DMS114 treated with DMSO at 0.1 percent for 48 hours (cell line): ENCODE measurements around the gene TMIGD2.

Experiments
- DNase-seq: peaks from one replicate; lab custom pipeline; 2025; ENCODE audit not compliant: unreplicated experiment; lab: John Stamatoyannopoulos, UW

TMIGD2 gene

DNA sequence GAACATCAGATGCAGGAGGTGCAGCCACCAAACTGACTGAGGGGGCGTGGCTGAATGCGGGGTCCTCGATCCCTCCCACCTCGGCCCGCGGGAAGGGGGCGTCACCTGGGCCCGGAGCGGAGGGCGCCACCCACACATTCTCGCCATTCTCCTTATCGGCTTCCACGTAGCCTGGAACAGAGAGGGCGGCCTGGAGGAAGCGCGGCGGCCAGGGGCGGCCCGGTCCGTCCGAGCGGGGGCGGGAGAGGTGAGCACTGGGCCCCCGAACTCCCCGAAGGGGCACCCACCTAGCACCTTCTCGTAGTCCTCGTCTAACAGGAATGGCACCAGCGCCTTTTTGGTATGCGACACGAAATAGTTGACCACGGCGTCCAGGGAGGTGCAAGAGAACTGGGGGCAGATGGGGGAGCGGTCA, 24.7 kb upstream of the TMIGD2 start:
- no peak for DNase-seq

DNA sequence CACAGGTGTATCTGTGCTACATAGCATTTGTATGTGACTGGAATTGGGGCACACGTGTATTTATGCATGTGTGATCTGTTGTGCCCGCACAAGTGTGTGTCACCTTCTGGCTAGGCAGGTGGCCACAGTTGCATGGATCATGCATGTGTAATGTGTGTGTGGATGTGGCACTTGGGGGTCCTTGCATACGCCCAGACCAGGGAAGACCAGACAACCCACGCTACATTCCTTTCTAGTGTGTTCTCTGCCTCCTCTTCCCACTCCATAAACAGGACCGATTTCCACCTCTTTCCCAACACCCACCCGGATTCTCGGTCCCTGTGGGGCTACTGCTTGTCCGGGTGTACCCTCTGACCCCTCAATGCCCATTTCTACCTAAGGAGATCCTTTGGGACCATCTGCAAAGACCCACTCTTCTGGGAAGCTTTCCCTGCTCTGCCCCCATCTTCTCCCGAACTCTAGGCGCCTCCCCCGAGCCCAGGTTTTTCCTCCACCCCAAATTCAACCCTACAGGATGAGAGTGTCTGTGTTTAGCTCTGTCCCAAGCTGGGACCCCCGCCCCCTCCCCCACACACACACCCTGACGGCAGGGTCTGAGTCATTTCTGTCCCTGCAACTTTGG, 24.1 kb upstream of the TMIGD2 start:
- no peak for DNase-seq

DNA sequence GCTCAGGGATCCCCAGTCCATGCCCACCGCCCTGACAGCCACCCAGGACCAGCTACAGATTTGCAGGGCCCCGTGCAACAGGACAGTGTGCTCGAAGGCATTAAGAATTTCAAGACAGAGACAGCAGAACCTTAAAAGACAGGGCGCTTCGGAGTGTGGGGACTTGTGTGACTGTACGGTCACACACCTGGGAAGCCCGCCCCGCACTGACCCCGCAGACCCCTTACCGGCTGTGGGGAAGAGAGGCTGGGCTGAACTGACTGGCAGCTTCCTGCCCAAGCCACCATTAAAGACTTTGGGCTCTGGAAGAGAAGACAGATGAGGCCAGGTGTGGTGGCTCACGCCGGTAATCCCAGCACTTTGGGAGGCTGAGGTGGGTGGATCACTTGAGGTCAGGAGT, 22.0 kb upstream of the TMIGD2 start:
- DNase-seq: no peak

DNA sequence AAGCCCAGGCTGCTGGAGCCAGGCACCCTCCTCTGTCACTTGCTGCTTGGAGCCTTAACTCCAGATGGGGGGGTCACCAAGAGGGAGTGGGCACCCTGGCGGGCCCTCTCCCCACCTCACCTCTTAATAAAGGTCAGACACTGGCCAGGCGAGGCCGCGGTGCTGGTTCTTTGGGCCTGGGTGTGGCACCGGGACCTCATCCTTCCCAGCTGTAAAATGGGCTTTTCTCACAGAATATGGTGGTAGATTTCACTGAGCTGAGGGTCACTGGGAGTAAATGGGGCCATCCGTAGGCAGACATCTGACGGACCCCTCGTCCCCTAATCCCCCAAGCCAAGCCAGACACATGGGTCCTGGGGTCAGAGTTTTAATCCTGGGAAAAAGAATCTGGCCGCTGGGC, 21.5 kb upstream of the TMIGD2 start:
- DNase-seq: no peak

DNA sequence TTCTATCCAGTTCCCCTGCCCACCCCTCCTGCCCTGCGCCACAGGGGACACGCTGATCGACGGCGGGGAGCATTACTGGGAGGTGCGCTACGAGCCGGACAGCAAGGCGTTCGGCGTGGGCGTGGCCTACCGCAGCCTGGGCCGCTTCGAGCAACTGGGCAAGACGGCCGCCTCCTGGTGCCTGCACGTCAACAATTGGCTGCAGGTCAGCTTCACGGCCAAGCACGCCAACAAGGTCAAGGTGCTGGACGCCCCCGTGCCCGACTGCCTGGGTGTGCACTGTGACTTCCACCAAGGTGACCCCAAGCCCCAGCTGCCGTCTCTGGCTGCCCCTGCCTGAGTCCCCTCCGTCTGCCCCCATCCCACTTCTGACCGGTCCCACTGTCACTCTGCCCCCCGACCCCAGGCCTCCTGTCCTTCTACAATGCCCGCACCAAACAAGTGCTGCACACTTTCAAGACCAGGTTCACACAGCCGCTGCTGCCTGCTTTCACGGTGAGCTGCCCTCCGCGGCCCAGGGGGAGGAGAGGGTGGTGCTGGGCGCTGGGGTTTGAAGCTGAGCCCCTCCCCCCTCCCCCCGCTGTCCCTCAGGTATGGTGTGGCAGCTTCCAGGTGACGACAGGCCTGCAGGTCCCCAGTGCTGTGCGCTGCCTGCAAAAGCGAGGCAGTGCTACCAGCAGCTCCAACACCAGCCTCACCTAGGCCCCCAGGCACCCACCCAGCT, 20.9 kb upstream of the TMIGD2 start:
- DNase-seq: no peak

DNA sequence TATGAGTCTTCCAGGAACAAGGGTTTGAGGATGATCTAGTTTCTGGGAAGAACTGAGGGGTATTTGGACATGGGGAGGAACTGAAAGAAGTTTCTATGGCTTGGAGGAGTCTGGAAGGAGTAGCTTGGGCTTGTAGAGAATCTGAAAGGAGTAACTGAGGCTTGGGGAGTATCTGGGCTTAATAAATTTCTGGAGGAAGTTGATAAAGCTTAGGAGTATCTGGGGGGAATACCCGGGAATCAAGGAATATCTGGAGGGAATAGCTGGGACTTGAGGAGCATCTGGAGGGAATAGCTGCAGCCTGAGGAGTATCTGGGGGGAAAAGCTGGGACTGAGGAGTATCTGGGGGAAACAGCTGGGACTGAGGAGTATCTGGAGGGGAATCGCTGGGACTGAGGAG, 18.2 kb upstream of the TMIGD2 start:
- no peak for DNase-seq

DNA sequence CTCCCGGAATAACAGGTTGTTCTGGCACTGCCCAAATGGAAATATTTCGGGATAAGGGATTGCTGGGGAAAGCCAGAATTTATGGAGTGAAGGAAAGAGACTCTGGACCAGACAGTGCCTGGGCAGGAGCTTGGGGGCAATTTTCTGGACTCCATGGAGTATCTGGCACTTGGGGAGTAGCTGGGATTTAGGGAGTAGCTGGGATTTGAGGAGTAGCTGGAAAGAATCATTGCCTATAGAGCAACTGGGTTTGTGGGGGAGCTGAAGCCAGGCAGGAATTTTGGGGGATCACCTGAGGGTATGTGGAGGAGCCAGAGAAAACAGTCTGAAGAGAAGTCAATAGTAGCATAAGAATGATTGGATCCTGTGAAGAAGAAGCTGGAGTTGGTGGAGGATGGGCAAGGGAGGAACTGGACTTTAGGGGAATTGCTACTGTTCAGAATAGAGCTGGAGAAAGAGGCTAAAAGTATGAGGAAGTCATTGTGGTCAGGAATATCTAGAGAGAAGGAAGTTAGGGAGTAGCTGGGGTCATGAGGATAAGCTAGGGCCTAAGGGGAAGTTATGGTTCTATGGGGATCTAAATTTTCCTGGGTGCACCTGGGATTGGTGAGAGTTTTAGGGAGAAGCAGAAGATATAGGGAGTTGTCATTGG, 17.0 kb upstream of the TMIGD2 start:
- DNase-seq: no peak

DNA sequence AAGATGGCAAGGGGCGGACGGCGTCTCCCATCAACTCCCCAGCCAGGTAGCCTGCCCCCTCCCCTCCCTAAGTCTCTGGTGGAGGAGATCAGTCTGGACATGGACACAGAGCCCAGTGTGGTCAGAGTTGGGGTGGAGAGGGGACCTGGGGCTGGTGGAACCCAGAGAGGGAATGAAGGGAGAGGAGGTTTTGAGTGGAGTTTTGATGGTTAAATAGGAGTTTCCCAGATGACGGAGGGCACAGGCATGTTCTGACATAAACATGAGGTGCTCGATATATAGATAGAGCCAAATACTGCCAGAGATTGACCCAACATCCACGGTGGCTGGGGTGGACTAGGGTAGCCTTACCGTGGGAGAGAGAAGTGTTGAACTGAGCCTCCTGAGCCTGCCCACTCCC, 16.3 kb upstream of the TMIGD2 start:
- no peak for DNase-seq

DNA sequence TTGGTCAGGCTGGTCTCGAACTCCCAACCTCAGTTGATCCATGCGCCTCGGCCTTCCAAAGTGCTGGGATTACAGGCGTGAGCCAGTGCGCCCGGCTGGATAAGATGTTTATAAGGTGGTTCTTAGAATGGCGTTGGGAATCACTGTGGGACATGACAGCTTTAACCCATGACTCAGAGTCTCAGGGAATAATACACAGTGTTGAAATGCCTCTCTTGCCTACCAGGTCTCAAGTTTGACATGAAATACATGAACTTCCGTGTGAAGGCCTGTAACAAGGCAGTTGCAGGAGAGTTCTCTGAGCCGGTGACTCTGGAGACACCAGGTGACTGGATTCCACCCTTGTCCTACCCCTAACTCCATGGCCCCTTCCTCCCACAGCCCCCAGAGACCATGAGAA, 14.8 kb upstream of the TMIGD2 start:
- DNase-seq: no peak

DNA sequence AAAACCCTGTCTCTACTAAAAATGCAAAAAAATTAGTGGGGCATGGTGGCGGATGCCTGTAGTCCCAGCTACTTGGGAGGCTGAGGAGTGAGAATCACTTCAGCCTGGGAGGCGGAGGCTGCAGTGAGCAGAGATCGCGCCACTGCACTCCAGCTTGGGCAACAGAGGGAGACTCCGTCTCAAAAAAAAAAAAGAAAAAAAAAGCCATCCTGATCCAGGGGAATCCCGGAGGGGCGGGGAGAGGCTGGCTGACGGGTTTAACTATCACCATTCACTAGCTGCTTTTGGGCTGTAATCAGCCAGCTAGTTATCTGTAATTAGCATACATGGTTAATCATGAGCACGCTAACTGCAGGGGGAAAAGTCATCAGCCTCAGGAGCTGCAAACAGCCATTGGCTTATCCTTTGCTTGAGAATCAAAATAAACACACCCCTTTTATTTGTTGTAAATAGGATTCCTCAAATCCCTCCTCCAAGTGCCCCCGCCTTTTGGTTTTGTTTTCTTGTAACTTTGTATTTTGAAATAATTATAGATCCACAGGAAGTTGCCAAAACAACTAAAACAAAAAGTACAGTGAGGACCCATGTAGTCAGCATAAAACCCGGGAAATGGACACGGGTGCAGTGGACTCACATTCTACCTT, 11.8 kb upstream of the TMIGD2 start:
- DNase-seq: no peak

DNA sequence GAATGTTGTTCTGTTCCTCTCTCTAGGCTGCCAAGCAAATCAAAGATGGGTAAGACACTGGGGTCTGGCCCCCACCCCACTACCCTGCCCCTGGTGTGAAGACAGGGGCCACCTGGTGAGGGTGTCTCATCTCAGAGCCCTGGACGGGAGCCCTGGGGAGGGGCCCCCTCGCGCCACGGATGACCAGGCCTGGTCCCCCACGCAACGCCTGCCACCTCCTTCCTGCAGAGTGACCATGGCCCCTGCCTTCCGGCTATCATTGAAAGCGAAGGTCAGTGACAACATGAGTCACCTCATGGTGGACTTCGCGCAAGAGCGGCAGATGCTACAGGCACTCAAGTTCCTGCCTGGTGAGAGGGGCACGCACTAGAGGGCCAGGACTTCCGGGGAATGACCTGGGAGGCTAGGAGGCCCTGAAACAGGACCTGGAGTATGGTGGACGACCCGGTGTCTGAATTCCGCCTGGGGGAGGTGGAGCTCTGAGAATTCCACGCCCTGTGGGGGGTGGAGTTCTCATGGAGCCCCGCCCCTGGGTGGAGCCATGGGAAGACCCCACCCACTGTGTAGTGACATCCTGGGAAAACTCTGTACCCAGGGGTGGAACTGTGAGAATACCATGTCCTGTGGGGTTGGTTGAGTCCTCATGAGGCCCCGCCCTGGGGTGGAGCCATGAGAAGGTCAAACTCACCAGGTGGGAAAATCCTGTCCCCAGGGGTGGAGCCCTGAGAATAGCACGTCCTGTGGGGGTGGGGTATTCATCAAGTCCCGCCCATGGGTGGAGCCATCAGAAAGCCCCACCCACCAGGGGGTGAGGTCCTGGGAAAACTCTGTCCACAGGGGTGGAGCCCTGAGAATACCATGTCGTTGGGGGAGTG, 8.3 kb upstream of the TMIGD2 start:
- no peak for DNase-seq

DNA sequence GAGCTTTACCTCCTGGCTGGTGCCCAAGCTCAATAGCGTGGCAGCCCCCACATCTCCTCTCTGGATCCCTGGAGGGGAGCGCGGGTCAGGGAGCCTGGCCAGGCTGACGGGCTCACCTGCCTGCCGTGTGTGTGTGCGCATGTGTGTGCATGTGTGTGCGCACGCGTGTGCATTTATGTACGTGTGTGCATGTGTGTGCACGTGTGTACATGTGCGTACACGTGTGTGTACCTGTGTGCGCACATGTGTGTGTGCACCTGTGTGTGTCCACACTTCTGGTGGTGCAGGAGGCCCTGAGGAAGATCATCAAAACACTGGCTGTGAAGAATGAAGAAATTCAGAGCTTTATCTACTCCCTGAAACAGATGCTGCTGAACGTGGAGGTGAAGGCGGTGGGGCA, 3.5 kb upstream of the TMIGD2 start:
- no peak for DNase-seq

DNA sequence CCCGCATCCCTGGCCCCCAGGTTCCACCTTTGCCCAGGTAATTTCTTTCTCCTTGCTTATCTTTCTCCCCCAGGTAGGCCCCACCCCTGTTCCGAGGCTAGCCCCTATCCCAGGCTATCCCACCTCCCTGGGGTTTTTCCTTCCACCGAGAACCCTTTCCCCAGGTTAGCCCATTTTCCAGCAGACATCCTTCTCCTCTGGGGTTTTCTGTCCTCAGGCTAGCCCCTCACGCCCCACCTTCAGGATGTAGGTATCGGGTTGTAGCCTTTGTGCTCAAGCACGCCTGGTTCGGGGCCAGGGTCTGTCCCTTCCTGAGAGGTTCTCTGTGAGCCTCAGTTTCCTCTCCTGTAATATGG, 3.0 kb upstream of the TMIGD2 start:
- DNase-seq: no peak

DNA sequence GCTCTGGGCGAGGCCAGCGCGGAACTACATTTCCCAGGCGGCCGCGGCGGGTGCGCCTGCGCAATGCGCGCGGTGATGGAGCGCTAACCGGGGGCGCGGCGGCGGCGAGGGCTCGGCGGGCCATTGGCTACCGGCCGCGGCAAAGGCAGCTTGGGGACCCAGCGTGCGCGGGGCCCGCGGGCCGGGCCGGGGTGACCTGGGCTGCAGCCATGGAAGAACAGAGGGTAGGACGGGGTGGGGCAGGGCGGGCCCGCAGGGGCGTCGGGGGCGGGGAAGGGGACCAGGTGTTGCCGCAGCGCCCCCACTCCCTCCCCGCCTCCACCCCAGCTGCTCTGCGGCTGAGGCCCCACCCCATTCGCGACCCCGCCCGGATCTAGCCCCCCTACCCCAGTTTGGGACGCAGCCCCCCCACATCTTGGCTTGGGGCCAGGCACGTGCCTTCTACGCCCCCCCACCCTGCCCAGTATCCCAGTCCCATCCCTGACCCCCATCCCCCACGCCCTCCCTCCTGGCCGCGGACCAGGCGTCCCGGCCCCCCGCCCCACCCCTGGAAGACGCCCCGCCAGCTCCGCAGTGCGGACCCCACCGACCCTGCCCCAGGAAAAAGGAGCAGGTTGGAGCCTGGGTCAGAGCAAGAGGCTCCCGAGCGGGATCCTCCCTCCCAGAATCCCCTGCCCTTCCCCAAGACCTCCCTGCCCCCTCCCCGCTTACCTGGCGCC, 2.5 kb upstream of the TMIGD2 start, which contains the start of gene FSD1:
Gene FSD1 (plus strand): TSS at position 61 of the 719 bp plus-strand sequence. CDS start 149 bp downstream, at position 210.
- peak; percentile 16 for DNase-seq

DNA sequence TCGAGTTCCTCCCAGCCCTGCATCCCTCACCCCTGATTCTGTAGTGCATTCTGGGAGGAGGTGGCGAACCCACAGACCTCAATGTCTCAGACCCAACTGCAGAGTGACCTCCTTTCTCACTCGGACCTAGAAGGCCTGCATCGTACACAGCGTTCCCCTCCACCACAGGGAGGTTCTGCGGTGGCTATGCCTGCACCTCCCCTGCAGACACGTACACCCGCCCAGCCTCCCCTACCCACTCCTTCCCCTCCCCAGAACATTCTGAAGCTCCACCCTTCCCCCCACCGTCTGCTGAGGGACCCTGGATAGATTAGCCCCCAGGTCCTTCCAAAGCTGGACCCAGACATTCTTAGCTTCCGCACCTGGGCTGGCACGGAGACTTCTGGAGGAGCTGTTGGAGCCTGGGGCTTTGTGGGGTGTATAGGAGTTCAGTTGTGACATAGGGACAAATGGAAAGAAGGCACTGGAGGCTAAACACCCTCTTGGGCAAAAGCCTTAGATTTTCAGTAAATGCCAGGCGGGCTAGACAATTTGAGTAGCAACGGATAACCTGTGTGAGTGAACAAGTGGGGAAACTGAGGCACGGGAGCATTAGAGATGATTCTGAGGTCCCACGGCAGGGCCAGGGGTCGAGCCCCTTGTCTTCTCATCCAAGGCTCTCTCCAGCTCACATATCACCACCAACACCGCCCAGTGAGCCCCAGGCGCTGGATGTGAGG, 1.8 kb upstream of the TMIGD2 start:
- no peak for DNase-seq

DNA sequence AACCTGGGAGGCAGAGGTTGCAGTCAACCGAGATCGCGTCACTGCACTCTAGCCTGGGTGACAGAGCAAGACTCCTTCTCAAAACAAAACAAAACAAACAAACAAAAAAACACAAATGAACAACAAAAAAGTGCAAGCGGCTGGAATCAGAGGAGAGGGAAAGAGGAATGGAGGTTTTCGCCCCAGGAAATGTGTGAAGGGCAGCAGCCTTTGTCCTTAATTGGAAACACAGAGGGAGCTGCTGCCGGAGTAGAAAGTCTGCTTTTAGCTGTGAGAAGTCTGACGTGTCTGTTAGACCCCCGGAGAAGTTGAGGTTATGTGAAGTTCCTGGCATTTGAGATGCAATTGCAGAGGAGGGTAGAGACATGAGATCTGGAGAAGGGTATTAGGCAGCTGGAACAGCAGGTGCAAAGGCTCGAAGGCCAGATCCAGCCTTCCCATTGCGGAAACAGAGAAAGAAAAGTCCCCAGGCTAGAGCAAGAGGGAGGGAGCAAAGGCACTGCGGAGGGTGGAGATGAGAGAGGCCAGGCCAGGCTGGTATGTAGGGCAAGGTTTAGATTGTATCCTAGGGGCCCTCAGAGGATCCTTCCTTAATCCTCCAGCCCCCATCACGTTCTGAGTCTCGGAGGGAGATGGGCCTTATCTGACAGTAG, 473 bp downstream of the TMIGD2 start:
- DNase-seq: no peak

DNA sequence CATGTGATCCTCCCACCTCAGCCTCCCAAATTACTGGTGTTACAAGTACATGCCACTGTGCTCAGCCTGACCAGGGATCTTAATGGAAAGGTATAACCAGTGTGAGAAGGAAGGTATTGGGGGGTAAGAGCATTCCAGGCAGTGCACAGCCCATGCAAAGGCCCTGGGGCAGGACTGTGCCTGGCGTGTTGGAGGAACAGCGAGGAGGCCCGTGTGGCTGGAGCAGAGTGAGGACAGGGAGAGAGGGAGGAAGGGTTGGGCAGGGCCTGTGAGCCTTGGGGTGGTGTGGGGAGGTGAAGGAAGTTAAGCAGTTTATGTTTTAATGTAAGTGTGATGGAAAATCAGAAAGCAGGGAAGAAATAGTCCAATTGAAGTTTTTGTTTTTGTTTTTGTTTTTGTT, 1.6 kb downstream of the TMIGD2 start:
- no peak for DNase-seq

DNA sequence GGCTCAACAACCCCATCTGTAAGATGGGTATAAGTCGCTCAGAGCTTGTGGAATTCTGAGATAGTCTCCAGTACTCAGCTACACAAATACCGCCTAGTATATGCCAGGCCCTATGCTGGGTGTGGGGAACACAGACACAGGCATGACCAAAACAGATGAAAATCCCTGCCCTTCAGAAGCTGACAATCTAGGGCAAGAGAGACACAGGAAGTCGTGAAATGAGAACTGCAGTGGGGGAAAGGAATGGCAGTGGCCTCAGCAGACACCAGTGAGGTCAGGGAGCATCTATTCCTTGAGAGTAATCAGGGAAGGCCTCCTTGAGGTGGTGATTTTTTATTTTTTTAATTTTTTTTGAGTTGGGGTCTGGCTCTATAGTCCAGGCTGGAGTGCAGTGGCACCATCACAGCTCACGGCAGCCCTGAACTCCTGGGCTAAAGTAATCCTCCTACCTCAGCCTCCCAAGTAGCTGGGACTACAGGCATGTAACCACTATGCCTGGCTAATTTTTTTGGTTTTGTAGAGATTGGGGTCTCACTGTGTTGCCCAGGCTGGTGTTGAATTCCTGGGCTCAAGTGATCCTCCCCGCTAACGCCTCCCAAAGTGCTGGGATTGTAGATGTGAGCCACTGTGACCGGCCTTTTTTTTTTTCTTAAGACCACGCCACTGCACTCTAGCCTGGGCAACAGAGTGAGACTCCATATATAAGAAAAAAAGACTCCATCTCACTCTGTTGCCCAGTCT, 3.2 kb downstream of the TMIGD2 start:
- no peak for DNase-seq
